CMK (cell line): ENCODE measurements around the gene KRT17.
"Not testable (repeated sequence)": the region's sequence is repeated elsewhere in the genome, so short reads cannot be mapped to it uniquely, and the experiment has no call there.

Source experiments
- DNase-seq: peaks from one replicate; pipeline ENCODE4 v3.0.0-alpha.2; 2010; ENCODE audit warnings: low read depth

KRT17 gene

DNA sequence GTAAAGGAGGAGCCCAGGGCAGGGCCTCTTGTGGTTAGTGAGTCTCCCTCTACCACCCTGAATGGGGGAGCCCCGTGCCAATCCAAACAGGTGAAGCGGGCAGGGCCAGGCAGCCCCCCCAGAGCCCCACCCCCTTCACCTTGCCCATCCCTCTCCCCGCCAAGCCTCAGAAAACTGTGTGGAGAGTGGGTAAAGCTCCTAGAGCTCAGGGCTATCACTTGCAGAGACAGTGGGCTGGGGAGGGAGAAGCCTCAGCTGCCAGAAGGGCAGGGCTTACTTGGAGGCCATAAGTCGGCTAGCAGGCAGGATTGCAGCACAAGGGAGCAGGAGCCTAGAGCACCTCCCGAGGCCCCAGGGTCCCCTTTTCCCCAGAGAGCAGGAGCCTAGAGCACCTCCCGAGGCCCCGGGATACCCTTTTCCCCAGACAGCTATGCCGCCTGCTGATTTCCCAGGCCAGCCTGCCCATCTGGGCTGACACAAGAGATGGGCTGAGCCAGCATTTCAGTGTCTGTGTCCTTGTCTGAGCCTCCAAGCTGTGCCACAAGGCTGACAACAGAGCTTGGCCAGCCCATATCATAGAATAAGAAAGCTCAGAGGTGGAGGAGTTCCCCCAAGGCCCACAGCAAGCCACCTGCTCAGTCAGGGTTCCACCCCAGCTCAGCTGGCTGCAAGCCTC, 30.9 kb downstream of the KRT17 start:
- no peak for DNase-seq

DNA sequence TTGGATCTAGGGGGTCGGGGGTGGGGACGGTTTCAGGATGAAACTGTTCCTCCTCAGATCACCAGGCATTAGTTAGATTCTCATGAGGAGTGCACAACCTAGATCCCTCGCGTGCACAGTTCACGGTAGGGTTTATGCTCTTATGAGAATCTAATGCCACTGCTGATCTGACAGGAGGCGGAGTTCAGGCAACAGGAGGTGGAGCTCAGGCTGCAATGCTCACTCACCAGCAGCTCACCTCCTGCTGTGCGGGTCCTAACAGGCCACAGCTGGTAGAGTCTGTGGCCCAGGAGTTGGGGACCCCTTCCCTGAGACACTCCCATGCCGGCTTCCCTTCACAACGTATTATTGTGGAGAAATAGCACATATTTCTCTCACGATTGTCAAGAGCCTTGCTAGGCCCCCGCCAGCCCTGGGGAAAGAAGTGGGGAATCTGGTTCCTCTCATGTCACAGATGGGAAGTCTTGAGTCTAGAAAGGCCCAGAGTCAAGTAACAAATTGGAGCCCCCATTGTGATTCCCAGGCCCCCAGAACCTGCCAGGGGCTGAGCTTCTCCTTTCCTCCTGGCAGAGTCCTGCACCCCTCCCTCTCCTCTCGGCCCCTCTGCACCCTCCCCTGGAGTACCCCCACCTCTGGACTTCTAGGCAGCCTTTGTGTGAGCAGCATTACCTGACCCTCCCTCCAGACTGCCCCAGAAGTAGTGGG, 31.6 kb downstream of the KRT17 start:
- DNase-seq = no peak

DNA sequence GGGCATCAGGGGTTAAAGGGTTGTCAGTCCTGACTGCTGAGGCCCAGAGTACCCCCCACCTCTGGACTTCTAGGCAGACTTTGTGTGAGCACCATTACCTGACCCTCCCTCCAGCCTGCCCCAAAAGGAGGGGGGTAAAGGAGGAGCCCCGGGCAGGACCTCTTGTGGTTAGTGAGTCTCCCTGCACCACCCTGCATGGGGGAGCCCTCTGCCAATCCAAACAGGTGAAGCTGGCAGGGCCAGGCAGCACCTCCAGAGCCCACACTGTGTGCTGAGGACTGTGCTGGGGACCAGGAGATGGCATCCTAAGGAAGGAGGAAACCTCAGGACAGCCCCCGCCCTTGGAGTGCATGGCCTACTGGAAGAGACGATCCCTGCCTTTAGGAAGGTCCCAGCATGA, 35.1 kb downstream of the KRT17 start:
- no peak for DNase-seq

DNA sequence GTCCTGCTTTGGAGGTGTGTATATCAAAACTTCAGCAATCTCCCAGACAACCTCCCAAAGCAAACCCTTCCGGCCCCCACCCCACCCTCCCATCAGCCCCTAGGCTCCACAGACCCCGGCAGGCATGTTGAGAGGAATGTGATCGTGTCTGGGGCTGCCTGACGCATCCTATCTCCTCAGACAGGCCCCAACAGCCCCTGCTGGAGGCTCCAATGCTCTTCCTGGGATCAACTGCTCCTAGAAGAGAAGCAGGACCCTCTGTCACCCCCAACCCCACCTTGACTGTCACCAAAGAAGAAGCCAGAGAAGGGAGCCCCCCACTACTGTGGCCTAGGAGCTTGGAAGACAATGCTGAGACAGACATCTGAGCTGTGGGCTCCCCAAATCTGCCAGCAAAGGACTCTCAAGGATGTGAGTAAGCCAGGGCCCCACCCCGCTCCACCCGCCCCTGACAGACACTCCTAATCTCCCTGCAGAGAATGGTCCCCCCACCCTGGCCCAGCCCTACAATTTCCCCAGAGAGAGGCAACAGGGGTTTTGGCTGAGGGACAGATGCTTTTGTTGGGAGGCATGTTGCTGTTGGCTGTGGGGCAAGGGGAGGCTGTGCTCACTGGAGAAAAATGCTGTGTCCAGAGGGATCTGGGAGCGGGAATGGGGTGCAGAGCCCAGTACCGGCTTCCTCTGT, 36.1 kb downstream of the KRT17 start:
- no peak for DNase-seq

DNA sequence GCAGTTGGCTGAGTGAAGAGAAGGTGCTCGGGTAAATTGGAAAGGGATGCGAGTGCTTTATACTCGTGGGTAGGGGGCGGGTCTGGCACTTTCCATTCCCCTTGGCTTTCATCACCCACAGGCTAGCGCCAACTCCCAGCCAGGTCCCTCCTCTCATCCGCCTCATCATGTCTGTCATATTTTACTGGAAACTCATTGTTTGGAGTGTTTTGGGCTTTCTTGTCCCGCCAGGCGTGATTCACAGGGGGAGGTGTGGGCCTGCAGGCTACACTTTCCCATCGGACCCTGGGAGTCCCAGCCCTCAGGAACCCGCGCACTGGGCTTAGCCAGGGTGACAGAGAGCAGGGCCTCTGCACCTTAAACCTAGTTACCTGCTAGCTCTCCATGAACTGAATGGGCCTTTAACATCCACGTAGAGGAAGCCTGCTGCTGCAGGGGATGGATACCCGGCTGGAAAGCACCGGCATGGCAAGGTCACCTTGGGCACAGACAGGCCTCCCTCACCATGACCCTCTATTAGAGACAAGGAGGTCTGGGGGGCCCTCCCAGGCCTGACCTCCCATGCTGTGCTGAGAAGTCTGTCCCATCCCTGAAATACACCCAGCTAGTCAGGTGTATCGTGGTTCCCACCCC, 37.4 kb downstream of the KRT17 start, which contains the start of gene KRT14:
TSS of gene KRT14 (minus strand) at position 33 of the 633 bp plus-strand sequence. CDS start 61 bp downstream, outside the sequence.
- DNase-seq = no peak

DNA sequence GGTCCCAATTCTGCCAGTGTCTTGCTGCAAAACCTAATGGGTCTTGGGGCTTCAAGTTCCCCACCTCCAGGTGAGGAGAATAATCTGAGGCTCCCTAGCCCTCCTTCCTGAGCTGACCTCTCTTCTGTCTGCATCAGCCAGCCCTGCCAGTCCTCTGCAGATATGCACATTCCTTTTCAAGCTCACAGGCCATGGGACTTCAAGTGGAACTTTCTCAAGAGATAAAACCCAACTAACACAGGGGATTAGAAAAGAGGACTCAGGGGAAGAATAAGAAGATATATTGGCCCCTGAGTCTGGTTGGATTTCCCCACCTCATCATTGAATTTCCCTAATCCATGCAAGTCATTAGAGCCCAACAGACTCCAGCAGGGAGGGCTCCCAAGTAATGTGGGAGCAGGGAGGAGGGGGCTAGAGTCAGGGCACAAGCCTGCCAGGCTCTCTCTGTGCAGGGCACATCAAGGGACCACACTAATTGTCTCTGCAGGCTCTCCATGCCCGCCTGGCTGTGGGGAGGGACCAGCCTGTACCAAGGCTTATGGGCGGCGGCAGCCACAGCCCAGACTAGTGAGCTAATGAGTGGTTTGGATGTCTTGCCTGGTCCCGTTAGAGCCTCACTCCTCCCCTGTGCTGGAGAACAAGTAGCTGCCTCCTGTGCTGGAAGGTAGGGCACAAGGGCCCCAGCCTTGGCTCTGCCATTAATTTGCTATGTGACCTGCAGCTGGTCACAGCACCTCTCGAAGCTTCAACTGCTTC, 38.9 kb downstream of the KRT17 start:
- DNase-seq = no peak

DNA sequence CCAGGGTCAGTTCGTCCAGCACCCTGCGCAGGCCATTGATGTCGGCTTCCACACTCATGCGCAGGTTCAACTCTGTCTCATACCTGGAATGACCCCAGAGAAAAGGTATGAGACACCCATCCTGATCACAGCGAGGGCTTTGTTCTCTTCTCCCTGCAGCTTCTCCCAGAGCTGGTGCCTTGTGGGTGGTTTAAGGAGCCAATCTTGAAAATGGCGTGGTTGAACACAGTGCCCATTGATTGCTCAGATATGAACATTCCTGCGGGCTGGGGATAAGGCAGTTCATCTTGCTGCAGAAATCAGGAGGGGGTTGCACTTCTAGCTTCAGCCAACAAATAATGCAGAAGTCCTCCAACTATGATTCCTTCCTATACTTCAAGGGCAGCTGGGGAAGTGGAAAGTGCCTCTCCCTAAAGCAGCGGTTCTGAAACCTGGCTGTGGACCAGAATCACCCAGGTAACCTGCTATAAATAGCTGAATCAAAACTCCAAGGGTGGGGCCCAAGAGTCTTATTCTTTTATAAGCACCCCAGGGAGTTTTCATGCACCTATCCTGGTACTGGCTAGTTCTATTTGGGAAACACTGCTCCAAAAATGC, 39.9 kb downstream of the KRT17 start:
- not testable (repeated sequence) for DNase-seq

DNA sequence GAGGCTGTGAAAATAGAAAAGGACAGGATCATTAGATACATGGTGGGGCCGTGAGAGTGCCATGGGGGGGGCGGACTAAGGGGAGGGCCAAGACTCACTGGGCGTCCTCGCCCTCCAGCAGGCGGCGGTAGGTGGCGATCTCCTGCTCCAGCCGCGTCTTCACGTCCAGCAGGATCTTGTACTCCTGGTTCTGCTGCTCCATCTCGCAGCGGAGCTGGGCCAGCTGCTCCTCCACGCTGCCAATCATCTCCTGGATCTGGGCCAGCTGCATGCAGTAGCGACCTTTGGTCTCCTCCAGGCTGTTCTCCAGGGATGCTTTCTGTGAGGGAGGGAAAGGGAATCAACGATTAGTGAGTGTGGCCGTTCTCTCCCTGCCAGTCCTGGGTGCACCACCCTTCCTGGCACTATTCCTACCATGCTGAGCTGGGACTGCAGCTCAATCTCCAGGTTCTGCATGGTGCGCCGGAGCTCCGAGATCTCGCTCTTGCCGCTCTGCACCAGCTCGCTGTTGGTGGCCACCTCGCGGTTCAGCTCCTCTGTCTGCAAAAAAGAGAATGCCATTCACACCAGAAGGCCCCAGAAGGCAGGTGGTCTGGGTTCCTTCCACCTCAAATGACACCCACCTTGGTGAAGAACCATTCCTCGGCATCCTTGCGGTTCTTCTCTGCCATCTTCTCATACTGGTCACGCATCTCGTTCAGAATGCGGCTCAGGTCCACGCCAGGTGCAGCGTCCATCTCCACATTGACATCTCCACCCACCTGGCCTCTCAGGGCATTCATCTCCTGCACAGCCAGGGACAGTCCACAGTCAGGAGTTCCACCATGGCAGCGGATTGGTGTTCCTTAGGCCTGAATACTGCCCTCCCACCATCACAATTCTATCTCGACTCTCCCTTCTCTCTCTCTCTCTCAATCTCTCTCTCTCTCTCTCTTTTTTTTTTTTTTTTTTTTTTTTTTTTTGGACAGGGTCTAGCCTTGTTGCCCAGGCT, 40.9 kb downstream of the KRT17 start:
- DNase-seq = no peak

DNA sequence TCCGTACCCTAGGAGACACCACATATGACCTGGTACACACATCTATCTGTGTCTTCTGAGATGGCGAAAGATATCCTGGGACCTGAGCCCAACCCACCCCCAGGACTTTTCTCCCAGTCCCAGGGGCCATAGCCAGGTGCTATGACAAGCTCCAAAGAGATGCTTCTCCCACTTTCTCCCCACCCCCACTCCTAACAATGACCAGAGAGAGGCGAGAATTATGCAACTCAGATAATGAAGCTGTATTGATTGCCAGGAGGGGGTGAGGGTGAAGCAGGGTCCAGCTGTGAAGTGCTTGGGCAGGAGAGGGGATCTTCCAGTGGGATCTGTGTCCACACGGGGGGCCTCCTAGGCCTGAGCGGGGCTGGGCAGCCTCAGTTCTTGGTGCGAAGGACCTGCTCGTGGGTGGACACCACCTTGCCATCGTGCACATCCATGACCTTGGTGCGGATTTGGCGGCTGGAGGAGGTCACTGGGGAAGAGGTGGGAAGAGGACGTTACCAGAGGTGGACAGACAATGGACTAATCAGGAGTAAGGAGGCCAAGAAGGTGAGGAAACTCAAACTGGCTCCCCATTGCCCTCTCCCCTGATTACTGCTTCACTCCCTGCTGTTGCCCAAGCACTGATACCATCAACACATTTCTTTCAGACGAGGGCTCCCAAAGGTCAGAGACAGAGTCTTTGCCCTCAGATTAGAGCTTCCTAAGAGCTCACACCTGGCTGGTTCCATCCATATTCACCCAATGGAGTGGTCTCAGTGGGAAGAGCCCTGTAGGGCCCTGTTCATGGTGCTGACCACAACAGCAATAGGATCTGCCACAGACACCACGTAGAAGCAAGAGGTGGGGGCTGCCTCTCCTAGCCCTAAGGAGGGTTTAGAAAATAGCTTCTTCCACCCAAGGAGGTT, 42.1 kb downstream of the KRT17 start:
- not testable (repeated sequence) for DNase-seq

DNA sequence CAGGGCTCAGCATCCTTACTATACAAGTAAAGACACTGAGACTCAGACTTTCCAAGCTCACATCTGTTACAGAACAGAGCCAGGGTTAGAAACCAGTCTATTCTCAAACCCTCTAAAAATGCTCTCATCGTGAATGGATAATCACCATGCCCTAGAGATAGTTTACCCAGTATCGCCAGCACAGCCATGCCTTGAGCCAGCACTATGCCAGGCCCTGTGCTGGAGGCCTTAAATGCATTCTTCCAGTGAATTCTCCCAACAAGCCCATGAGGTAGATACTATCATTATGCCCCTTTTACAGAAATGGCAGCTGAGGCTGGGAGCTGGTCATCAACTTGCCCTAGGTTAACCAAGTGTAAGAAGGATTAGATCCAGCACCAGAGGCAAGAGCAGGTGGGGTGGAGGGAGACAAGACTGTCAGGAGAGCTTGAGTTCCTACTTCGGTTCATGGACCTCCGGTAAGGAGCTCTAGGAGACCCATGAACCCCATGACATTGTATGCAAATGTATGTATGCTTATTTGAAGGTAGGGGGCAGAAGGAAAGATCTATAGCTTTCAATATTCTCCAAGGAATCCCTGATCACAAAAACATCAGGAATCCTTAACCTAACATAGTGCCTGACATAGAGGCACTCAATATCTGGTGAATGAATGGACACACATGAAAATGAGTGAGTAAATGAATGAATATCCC, 42.9 kb downstream of the KRT17 start:
- no peak for DNase-seq

DNA sequence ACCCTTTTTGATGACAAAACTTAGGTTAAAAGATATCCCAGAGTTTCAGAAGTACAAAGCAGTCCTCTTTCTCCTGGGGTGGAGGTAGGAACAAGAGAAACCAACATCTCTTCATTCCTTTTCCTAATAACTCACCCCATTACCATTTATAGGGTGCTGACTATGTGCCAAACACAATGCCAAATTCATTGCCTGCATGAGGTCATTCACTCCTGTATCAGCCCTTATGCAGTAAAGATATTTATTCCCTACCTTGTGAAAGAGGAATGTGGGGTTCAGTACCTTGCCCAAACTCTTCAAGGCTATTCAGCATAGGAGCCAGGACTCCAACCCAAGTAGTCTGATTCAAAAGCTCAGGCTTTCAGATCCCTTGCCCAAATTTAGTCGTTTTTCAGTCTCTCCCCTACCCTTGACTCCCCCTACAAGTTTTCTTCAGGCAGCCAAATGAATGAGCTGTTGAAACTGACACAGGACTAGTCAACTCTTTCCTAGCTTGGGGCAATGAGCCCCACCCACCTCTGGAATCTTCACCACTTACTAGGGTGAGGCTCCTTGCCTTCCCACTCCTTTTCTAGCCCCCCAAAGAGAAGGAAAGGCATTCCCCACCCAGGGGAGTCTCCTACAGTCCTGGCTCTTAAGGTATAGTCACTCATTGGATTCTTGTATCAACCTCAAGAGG, 43.5 kb downstream of the KRT17 start:
- DNase-seq = no peak

DNA sequence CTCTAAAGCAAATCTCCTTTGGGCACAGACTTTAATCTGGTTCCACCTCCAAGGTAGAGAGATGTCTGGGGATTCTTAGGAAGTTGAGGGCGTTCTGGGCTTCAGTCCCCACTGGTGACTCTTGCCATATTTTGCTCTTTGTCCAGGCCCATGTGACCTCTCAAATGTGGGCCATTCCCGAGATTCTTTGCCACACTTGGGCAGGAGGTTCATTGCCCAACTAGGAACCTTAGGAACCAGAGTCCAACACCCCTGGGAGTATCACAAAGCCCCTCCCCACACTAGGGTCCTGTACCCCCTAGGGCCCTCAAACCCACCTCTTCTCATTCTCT, 44.2 kb downstream of the KRT17 start:
- DNase-seq = no peak

DNA sequence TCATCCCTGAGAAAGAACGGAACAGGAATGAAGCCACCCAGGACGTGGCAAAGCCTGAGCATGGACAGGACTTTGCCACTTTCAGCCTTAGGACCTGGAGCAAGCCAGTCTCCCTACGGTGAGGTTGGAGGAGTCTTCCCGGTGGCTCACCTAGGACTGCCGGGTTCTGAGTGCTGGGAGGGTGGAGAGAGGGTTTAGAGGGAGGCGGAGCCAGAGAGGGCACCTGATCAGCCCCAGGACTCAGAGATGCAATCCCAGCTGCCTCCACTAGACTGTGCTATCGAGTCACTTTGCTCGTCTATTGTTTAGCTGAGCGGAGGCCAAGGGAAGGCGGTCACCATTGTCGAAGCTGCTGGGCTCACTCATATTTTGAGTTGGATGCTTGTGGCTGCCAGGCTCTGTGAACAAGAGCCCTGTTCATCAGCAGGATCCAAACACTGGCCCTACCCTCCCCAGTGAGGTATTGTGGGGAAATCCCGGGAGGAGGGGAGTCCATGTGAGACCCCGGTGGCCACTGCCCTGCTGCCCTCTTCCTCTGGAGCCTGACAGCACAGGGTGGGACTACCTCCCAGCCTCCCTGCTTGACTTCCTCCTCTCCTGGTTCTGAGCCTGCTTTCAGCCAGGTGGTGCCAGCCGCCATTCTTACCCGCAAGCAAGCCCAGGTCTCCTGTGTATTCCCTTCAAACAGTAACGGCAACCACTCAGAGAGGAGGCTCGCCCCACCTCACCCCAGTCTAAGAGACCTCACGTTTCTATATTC, 44.7 kb downstream of the KRT17 start:
- peak; percentile 46 for DNase-seq

DNA sequence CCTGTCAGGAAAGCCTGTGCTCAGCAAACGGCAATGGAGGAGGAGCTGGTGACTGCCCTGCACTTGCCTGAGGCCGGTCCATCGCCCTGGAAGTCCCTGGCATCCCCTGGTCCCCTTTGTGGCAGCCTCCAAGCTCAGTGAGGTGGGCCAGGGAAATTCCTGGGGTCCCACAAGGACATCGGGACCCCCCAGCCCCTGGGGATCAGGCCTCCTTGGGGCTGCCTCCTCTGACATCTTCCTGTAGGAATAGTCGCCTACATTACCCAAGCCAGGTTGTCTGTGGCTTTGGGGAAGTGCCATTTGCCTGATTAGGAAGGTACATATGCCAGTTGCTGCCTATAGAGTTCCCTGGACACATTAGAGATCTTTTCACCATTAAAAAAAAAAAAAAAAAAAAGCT, 45.4 kb downstream of the KRT17 start:
- no peak for DNase-seq

DNA sequence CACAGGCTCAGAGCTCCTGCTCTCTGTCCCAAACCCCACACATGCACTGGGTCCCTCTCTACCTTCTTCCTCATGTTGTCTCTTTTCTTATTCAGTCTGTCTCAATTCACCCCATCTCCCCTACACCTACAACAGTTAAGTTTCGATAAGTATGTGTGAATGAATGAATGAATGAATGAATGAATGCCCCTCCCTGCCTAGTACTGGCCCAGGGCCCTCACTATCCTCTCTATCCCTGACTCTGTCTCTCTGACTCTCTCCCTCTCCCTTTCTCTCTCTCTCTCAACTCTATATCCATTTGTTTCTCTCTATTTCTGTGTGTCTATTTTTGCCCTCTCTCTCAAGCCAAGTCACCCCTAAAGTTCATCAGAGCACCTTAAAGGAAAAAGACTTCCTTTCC, 45.8 kb downstream of the KRT17 start:
- DNase-seq = no peak

DNA sequence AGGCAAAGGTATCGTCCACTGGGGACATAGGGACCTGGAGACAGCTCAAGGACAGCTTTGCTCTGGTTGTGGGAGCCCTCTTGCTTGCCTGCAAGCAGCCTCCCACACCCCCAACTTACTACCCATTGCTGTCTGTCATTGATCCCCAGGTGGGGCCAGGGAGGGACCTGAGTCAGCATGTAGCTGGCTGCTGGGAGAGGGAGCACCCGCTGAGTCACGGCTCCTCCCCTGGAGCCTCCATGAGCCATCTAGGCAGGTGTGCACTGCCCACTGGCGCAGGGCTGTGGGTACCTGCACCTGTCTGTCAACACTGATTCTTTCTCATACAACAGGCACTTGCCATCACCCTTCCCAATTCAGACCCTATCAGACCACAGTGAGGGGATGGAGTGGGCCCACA, 47.6 kb downstream of the KRT17 start:
- not testable (repeated sequence) for DNase-seq

DNA sequence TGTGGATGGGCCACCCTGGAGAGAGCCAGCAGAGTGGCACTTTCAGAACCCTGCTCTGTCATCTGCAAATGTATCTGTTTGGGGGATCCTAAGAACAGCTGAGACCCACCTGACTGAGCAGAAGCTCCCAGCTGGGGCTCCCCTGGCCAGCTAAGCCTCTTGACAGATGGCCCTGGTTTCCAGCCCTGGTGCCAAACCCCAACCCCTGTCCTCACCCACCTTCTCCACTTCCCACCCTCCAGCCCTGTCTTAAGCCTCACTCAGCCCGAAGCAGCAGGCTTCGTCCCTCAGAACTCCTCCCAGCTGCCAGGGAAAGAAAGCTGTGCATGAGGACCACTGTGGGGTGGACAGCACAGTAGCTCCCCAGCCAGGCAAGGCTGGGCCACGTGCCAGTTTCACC, 49.0 kb downstream of the KRT17 start:
- DNase-seq = no peak
